Heart left ventricle (tissue), 13 donors: ENCODE results near the gene LPIN3.
A peak's percentile ranks its signal among the peaks of the same experiment; 100 is the strongest.

ENCODE experiments used
- CTCF ChIP-seq, 12 donors: fragments of 200-600 bp; sonication (generic) in 4 of 12; IDR thresholded peaks; one replicate each; pipeline versions ENCODE4 v1.5.0 to v1.8.0; 2018 to 2022; ENCODE audit warnings: antibody characterized with exemption in 12 of 12, mild to moderate bottlenecking in 5 of 12
- POLR2A ChIP-seq, 2 donors: fragments of 450-650 bp; IDR thresholded peaks; one replicate each; pipeline ENCODE4 v1.6.1; 2017; ENCODE audit warnings: antibody characterized with exemption in 2 of 2, mild to moderate bottlenecking in 2 of 2, moderate library complexity in 2 of 2
- donor health status: ischemic (EF 13 %, LVEDD 7.1; RV severe dilation, severe dysfunction).
- donor health status: DM: no; HTN: yes; CAD: no.
- donor health status: DM: no; HTN: no; CAD: no.
- donor health status: ischemic (EF 25% LVEDD 6.9; RV normal size, moderate dysfunction).
- donor health status: ischemic (EF 25% LVEDD 5.7; RV mildly dilated, moderate dysfunction).
- donor health status: ischemic (EF 35%, LVEDD 5.7; RV mildly dilated, moderate dysfunction).
- donor health status: nonischemic (EF 11% LVEDD 7.7; RV severe dilation, severe dysfunction).
- donor health status: DM: yes; HTN: yes; CAD: no.
- donor health status: PGD.
- donor health status: ischemic (EF 29% LVEDD 5.4; RV normal size, mild dysfunction).
- donor health status: nonischemic (EF 23%, LVEDD 6.1; RV moderate dilation, normal function).

- TF ChIP-seq CTCF (IDR thresholded peaks at IDR 0.05) (no peak), POLR2A (IDR thresholded peaks at IDR 0.05) (peak in 1 of 2 donors; percentile 47)
These were observed 10.9 kb upstream of the LPIN3 start for GRCh38 chr20:41329435-41330342.
